ENCODE results near the gene RPRD2. TPM values are rescaled to one million over a fixed set of nuclear protein-coding genes. Genes with fewer than 3 reads are reported as not detected.

Gene RPRD2
- total RNA-seq, 3 donors from 2014 or later (not counting 1 experiment from before 2014, with no cell fraction given): 30.3 to 38.8 (median 34.0) TPM

DNA sequence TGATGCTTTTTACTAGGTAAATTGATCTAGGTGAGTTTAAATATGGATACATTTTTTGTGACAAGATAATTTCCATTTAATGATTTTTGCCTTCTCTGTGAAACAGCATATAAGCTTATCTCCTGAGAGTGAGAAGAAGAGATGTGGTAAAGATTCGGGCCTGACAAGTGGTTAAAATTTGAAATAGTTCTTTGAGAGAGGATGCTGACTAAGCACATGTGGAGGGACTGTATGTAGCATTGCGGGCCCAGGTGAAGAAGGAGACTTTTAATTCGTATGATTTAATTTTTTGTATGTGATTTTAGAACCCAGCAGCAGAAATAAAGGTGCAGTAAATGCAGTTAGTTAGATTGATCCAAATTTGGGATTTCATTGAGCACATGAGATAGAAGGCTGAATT is 51.9 kb downstream of the RPRD2 start:
- no peaks in the 10 kb centered on the region for H3K9me3 Mint-ChIP-seq
- H3K27ac Mint-ChIP-seq: peak overlapping the region; percentile 26 to 44

GRCh38 chr1:150420560-150421265 is 56.8 kb downstream of the RPRD2 start:
- intact Hi-C loops (cut with micrococcal nuclease): no loop called here

More for the DNA sequence above, 51.9 kb downstream of the RPRD2 start:
- no peaks in the 10 kb centered on the region for H3K9me3 ChIP-seq (ENCODE audit: control insufficient read depth, insufficient read depth, low read length)
- no peak overlapping the region for H3K27ac ChIP-seq (ENCODE audit: low read length)
- H3K27me3 ChIP-seq (ENCODE audit: control insufficient read depth, insufficient read depth, low read length): no peaks in the 10 kb centered on the region
- H3K36me3 Mint-ChIP-seq: no peaks in the 10 kb centered on the region
- H3K4me3 Mint-ChIP-seq: no peak overlapping the region
- H3K4me3 ChIP-seq (ENCODE audit: low read length): no peak overlapping the region
- DNase-seq (no peak), ATAC-seq (peak in 2 of 3 donors; percentile 61 to 65)
- H3K36me3 ChIP-seq (ENCODE audit: control insufficient read depth, insufficient read depth, low read length): peaks cover 11% of the 10 kb centered on the region
- peaks cover 41 to 49% of the 10 kb centered on the region in 2 donors for H3K4me1 Mint-ChIP-seq
- no peak for TF ChIP-seq CTCF (IDR thresholded peaks at IDR 0.05)
- H3K4me1 ChIP-seq (ENCODE audit: control insufficient read depth, insufficient read depth, low read length): peaks cover 4% of the 10 kb centered on the region
- intact Hi-C loops (cut with micrococcal nuclease): no loop called here
- WGBS (ENCODE audit: insufficient coverage): 42% methylated on average over 3 of the region's 3 CpGs
- no peaks in the 10 kb centered on the region for H3K27me3 Mint-ChIP-seq (ENCODE audit: low read depth in 2 of 2)

DNA sequence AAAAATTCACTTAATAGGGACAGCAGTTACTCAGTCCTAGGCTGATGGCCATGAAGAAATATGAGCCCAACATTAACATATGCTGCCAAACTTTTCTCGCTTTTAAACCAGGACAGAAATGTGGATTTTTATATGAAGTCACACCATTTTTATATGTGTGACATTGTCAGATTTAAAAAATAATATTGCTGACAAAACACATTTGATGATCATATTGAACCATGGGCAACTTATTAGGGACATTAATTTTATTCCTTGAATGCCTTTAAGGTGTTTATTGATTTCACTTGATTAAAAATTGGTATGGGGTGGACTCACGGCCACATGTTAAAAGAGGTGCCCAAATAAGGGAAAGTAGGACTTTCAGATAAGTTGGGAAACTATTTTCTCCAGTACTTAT is 58.6 kb downstream of the RPRD2 start:
- Histone ChIP-seq H3K27me3 (ENCODE audit: control insufficient read depth, insufficient read depth, low read length) (no peaks in the 10 kb centered on the region), H3K36me3 (ENCODE audit: control insufficient read depth, insufficient read depth, low read length) (peaks cover 16% of the 10 kb centered on the region), H3K9me3 (ENCODE audit: control insufficient read depth, insufficient read depth, low read length) (no peaks in the 10 kb centered on the region), H3K4me3 (ENCODE audit: low read length) (no peak overlapping the region), H3K4me1 (ENCODE audit: control insufficient read depth, insufficient read depth, low read length) (no peaks in the 10 kb centered on the region), H3K27ac (ENCODE audit: low read length) (no peak overlapping the region)
- H3K27me3 Mint-ChIP-seq (ENCODE audit: low read depth in 2 of 2): no peaks in the 10 kb centered on the region
- 100% methylated on average over 2 of the region's 2 CpGs for WGBS (ENCODE audit: insufficient coverage)
- ATAC-seq: no peak
- H3K27ac Mint-ChIP-seq: no peak overlapping the region
- no peaks in the 10 kb centered on the region for H3K36me3 Mint-ChIP-seq
- intact Hi-C loops (cut with micrococcal nuclease): no loop called here
- peaks cover 0 to 10% of the 10 kb centered on the region in 2 donors for H3K4me1 Mint-ChIP-seq
- no peak overlapping the region for H3K4me3 Mint-ChIP-seq
- no peaks in the 10 kb centered on the region for H3K9me3 Mint-ChIP-seq
- DNase-seq: no peak
- TF ChIP-seq CTCF (IDR thresholded peaks at IDR 0.05): no peak

More at GRCh38 chr1:150420560-150421265, 56.8 kb downstream of the RPRD2 start:
- TF ChIP-seq CTCF (IDR thresholded peaks at IDR 0.05): no peak
- no peaks in the 10 kb centered on the region for H3K27me3 Mint-ChIP-seq (ENCODE audit: low read depth in 2 of 2)
- H3K27me3 ChIP-seq (ENCODE audit: control insufficient read depth, insufficient read depth, low read length): no peaks in the 10 kb centered on the region
- no peaks in the 10 kb centered on the region for H3K4me1 ChIP-seq (ENCODE audit: control insufficient read depth, insufficient read depth, low read length)
- H3K36me3 Mint-ChIP-seq: no peaks in the 10 kb centered on the region
- H3K36me3 ChIP-seq (ENCODE audit: control insufficient read depth, insufficient read depth, low read length): peaks cover 19% of the 10 kb centered on the region
- H3K27ac Mint-ChIP-seq: no peak overlapping the region
- no peak for DNase-seq
- H3K27ac ChIP-seq (ENCODE audit: low read length): no peak overlapping the region
- ATAC-seq: no peak
- H3K4me3 ChIP-seq (ENCODE audit: low read length): no peak overlapping the region
- H3K4me3 Mint-ChIP-seq: no peak overlapping the region
- no peaks in the 10 kb centered on the region for H3K9me3 ChIP-seq (ENCODE audit: control insufficient read depth, insufficient read depth, low read length)
- 100% methylated on average over 3 of the region's 5 CpGs for WGBS (ENCODE audit: insufficient coverage)
- no peaks in the 10 kb centered on the region for H3K9me3 Mint-ChIP-seq
- peaks cover 11 to 22% of the 10 kb centered on the region in 2 donors for H3K4me1 Mint-ChIP-seq

Data from natural killer cell (primary cell).